Measurements from ENCODE around the gene DIAPH1. TPM values are rescaled to one million over a fixed set of nuclear protein-coding genes. Genes with fewer than 3 reads are reported as not detected.
A peak's percentile ranks its signal among the peaks of the same experiment; 100 is the strongest.

DIAPH1 gene
- total RNA-seq, 4 donors from 2014 or later, result 98.2 to 115 (median 102) TPM

- Histone ChIP-seq H3K4me3 (no peak overlapping the region), H3K27me3 (no peaks in the 10 kb centered on the region), H3K27ac (peak overlapping the region in 3 of 4 donors; percentile 68 to 81 (median 69)), H3K4me1 (peaks cover 0 to 20% (median 16%) of the 10 kb centered on the region in 4 donors), H3K36me3 (peaks cover 0 to 6% (median 0%) of the 10 kb centered on the region in 3 donors), H3K9me3 (no peaks in the 10 kb centered on the region)
- DNase-seq, result no peak
- no peak for TF ChIP-seq POLR2A (IDR thresholded peaks at IDR 0.05)
- TF ChIP-seq CTCF (IDR thresholded peaks at IDR 0.05), result no peak
Observed at GRCh38 chr5:141506381-141507155, 112.2 kb downstream of the DIAPH1 start.

GRCh38 chr5:141504216-141504615, 114.6 kb downstream of the DIAPH1 start:
- Histone ChIP-seq H3K4me1 (peaks cover 0 to 15% (median 11%) of the 10 kb centered on the region in 4 donors), H3K9me3 (no peaks in the 10 kb centered on the region), H3K36me3 (no peaks in the 10 kb centered on the region), H3K27ac (no peak overlapping the region), H3K27me3 (no peaks in the 10 kb centered on the region), H3K4me3 (no peak overlapping the region)
- no peak for TF ChIP-seq CTCF (IDR thresholded peaks at IDR 0.05)
- no peak for TF ChIP-seq POLR2A (IDR thresholded peaks at IDR 0.05)
- DNase-seq, result no peak

GRCh38 chr5:141503681-141504080, 115.1 kb downstream of the DIAPH1 start:
- TF ChIP-seq CTCF (IDR thresholded peaks at IDR 0.05), result no peak
- TF ChIP-seq POLR2A (IDR thresholded peaks at IDR 0.05), result no peak

GRCh38 chr5:141501761-141502160, 117.0 kb downstream of the DIAPH1 start:
- H3K27ac ChIP-seq, result no peak overlapping the region
- H3K27me3 ChIP-seq, result no peaks in the 10 kb centered on the region
- H3K36me3 ChIP-seq, result no peaks in the 10 kb centered on the region
- TF ChIP-seq POLR2A (IDR thresholded peaks at IDR 0.05) (no peak), CTCF (IDR thresholded peaks at IDR 0.05) (no peak)
- peaks cover 0 to under 1% (median 0%) of the 10 kb centered on the region in 4 donors for H3K4me1 ChIP-seq
- H3K4me3 ChIP-seq, result no peak overlapping the region
- DNase-seq, result no peak
- no peaks in the 10 kb centered on the region for H3K9me3 ChIP-seq

More at GRCh38 chr5:141503681-141504080, 115.1 kb downstream of the DIAPH1 start:
- Histone ChIP-seq H3K27me3 (no peaks in the 10 kb centered on the region), H3K4me1 (peaks cover 0 to 14% (median 8%) of the 10 kb centered on the region in 4 donors), H3K4me3 (no peak overlapping the region), H3K27ac (no peak overlapping the region), H3K9me3 (no peaks in the 10 kb centered on the region), H3K36me3 (no peaks in the 10 kb centered on the region)
- DNase-seq, result no peak

- Histone ChIP-seq H3K36me3 (no peaks in the 10 kb centered on the region), H3K27ac (no peak overlapping the region), H3K9me3 (no peaks in the 10 kb centered on the region), H3K4me3 (no peak overlapping the region), H3K27me3 (peaks cover 0 to 5% of the 10 kb centered on the region in 2 donors), H3K4me1 (peaks cover 0 to 9% (median 4%) of the 10 kb centered on the region in 4 donors)
- no peak for TF ChIP-seq POLR2A (IDR thresholded peaks at IDR 0.05)
- TF ChIP-seq CTCF (IDR thresholded peaks at IDR 0.05), result no peak
- no peak for DNase-seq
Observed at GRCh38 chr5:141496038-141496437, 122.8 kb downstream of the DIAPH1 start.

Data from Peyer's patch (tissue), 4 donors.